Left renal cortex interstitium (tissue), 4 donors: ENCODE measurements around the gene DAZ2. TPM values are rescaled to one million over a fixed set of nuclear protein-coding genes. Genes with fewer than 3 reads are reported as not detected.
"Not testable (repeated sequence)": the region's sequence is repeated elsewhere in the genome, so short reads cannot be mapped to it uniquely, and the experiment has no call there.

Source experiments
- DNase-seq, 4 donors: peaks; one replicate each; pipeline ENCODE4 v3.0.0-alpha.2; 2013; ENCODE audit warnings: low read depth in 4 of 4, low spot score in 2 of 4, missing footprints in 1 of 4
- polyA plus RNA-seq, 4 donors: library from polyadenylated mRNA; unstranded; fragments of 120-200 nt; gene quantifications; one replicate each; pipeline ENCODE4 v1.2.1, GENCODE V29; 2013; ENCODE audit not compliant: insufficient read length in 4 of 4

Gene DAZ2
- not detected for polyA plus RNA-seq

DNA sequence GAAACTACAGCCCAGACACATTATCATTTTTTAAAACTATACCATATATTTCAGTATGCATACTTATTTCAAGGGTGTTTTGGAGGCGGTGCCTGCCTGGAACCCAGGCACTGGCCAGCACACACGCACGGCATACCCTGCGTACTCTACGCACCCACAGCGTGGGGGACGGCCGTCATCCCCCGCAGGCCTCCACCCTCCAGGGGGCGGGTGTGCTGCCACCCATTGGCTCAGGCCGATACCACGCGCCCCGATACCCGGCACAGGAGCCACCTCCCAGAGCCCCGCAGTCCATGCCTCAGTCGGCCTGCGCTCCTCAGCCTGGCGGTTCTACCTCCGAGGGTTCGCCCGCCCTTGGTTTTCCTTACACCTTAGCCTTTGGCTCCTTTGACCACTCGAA lies at the start of gene DAZ2:
Gene DAZ2, plus strand, starts transcription at position 301 of the 400 bp plus-strand sequence. CDS start 208 bp downstream, outside the sequence.
- not testable (repeated sequence) for DNase-seq

DNA sequence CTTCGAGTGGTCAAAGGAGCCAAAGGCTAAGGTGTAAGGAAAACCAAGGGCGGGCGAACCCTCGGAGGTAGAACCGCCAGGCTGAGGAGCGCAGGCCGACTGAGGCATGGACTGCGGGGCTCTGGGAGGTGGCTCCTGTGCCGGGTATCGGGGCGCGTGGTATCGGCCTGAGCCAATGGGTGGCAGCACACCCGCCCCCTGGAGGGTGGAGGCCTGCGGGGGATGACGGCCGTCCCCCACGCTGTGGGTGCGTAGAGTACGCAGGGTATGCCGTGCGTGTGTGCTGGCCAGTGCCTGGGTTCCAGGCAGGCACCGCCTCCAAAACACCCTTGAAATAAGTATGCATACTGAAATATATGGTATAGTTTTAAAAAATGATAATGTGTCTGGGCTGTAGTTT lies 20.4 kb upstream of the DAZ2 start, which contains the start of gene DAZ1:
Gene DAZ1, minus strand, starts transcription at position 101 of the 400 bp plus-strand sequence. CDS start 208 bp downstream, outside the sequence.
- not testable (repeated sequence) for DNase-seq

GRCh38 chrY:23207455-23207854 lies 11.9 kb upstream of the DAZ2 start:
- not testable (repeated sequence) for DNase-seq

DNA sequence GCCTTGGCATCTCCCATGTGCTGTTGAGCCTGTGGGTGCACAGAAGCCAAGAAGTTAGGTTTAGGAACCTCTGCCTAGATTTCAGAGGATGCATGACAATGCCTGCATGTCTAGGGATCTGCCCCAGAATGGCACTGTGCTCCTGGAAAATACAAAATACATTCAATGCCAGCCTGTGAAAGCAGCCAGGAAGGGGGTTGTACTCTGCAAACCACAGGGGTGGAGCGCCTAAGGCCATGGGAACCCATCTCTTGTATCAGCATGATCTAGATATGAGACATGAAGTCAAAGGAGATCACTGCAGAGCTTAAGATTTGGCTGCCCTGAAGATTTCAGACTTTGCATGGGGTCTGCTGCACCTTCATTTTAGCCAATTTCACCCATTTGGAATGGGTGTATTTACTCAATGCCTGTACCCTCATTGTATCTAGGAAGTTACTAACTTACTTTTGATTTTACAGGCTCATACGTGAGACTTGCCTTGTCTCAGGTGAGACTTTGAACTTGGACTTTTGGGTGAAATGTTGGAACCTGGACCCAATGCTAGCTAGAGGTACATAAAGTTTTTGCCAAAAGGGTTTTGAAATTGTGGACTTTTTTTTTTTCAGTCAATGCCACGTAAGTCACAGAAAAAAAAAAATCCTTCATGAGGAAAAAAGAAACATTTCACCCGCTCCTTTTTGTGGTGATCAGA lies 9.4 kb upstream of the DAZ2 start:
- not testable (repeated sequence) for DNase-seq

GRCh38 chrY:23210681-23211080 lies 8.7 kb upstream of the DAZ2 start:
- DNase-seq, result not testable (repeated sequence)

Other genes starting within 250 kb of the DAZ2 start
- gene BPY2, start 235.3 kb upstream of the DAZ2 start, polyA plus RNA-seq, result not detected
- under 1 TPM in 1 of 4 donors, not detected in 3; 0.10 TPM for gene DAZ1, start 20.5 kb upstream of the DAZ2 start, polyA plus RNA-seq